ENCODE data around the gene FHIT. TPM values are rescaled to one million over a fixed set of nuclear protein-coding genes. Genes with fewer than 3 reads are reported as not detected.
"Not testable (repeated sequence)": the region's sequence is repeated elsewhere in the genome, so short reads cannot be mapped to it uniquely, and the experiment has no call there.

Gene FHIT
- total and polyA plus RNA-seq, 2 experiments from 2014 or later, result 9.7 to 16.2 TPM

DNA sequence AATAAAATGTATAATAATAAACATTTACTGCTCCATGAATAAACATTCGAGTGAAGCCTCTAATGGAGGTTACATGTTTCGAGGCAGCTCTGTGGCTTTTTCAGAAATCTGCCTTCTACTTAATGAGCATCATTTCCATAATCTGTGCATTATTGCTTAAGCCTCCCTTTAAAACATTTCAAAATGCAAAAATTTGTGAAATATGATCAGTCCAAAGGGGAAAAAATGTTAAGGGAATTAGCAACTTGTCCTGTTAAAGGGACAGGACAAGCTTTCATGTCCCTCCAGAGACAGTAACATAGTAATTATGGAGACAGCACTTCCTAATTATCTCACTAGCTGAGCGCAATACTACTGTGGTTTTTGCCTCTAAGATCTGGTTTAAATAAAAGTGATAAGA, 1314.8 kb downstream of the FHIT start:
- Histone ChIP-seq H4K20me1 (ENCODE audit: insufficient read depth, poor library complexity, severe bottlenecking) (no peaks in the 10 kb centered on the region), H3K27ac (no peak overlapping the region), H3K4me1 (ENCODE audit: insufficient read depth) (no peaks in the 10 kb centered on the region), H2AFZ (no peak overlapping the region), H3K36me3 (replicated peaks; ENCODE audit: insufficient read depth, low read depth) (no peaks in the 10 kb centered on the region), H3K9me3 (ENCODE audit: low read depth) (no peaks in the 10 kb centered on the region), H3K27me3 (no peaks in the 10 kb centered on the region), H3K4me2 (no peak overlapping the region), H3K4me3 (no peak overlapping the region), H3K79me2 (no peaks in the 10 kb centered on the region), H3K9me2 (replicated peaks; ENCODE audit: insufficient read depth) (no peaks in the 10 kb centered on the region)
- no peak for TF ChIP-seq EZH2 (IDR thresholded peaks at IDR 0.05; ENCODE audit: borderline replicate concordance)
- TF ChIP-seq, protein P1, sequence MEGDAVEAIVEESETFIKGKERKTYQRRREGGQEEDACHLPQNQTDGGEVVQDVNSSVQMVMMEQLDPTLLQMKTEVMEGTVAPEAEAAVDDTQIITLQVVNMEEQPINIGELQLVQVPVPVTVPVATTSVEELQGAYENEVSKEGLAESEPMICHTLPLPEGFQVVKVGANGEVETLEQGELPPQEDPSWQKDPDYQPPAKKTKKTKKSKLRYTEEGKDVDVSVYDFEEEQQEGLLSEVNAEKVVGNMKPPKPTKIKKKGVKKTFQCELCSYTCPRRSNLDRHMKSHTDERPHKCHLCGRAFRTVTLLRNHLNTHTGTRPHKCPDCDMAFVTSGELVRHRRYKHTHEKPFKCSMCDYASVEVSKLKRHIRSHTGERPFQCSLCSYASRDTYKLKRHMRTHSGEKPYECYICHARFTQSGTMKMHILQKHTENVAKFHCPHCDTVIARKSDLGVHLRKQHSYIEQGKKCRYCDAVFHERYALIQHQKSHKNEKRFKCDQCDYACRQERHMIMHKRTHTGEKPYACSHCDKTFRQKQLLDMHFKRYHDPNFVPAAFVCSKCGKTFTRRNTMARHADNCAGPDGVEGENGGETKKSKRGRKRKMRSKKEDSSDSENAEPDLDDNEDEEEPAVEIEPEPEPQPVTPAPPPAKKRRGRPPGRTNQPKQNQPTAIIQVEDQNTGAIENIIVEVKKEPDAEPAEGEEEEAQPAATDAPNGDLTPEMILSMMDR (IDR thresholded peaks at IDR 0.05; ENCODE audit: poor library complexity), result no peak
- TF ChIP-seq EZH2phosphoT487 (IDR thresholded peaks at IDR 0.05; ENCODE audit: low read depth, severe bottlenecking, unreplicated experiment), result no peak
- WGBS (ENCODE audit: low lambda C conversion rate, missing lambda C conversion rate), result 59% methylated on average over 3 of the region's 3 CpGs
- no peak for DNase-seq (ENCODE audit: low spot score)

- Histone ChIP-seq H3K4me2 (no peak overlapping the region), H3K27me3 (no peaks in the 10 kb centered on the region), H3K4me1 (ENCODE audit: insufficient read depth) (no peaks in the 10 kb centered on the region), H3K4me3 (no peak overlapping the region), H3K9me2 (replicated peaks; ENCODE audit: insufficient read depth) (no peaks in the 10 kb centered on the region), H2AFZ (no peak overlapping the region), H3K36me3 (replicated peaks; ENCODE audit: insufficient read depth, low read depth) (no peaks in the 10 kb centered on the region), H4K20me1 (ENCODE audit: insufficient read depth, poor library complexity, severe bottlenecking) (no peaks in the 10 kb centered on the region), H3K27ac (no peak overlapping the region), H3K79me2 (no peaks in the 10 kb centered on the region), H3K9me3 (ENCODE audit: low read depth) (no peaks in the 10 kb centered on the region)
- no peak for TF ChIP-seq EZH2 (IDR thresholded peaks at IDR 0.05; ENCODE audit: borderline replicate concordance)
- TF ChIP-seq, protein P1 (IDR thresholded peaks at IDR 0.05; ENCODE audit: poor library complexity), result no peak
- TF ChIP-seq EZH2phosphoT487 (IDR thresholded peaks at IDR 0.05; ENCODE audit: low read depth, severe bottlenecking, unreplicated experiment), result no peak
- DNase-seq (ENCODE audit: low spot score), result no peak
- WGBS (ENCODE audit: low lambda C conversion rate, missing lambda C conversion rate), result 86% methylated on average over 1 of the region's 1 CpG
These were observed 1316.2 kb downstream of the FHIT start for GRCh38 chr3:59935025-59935424.

GRCh38 chr3:59934560-59934959, 1316.7 kb downstream of the FHIT start:
- not testable (repeated sequence) for H4K20me1 ChIP-seq (ENCODE audit: insufficient read depth, poor library complexity, severe bottlenecking); H3K9me3 ChIP-seq (ENCODE audit: low read depth); H2AFZ ChIP-seq; H3K27ac ChIP-seq; H3K36me3 ChIP-seq (replicated peaks; ENCODE audit: insufficient read depth, low read depth); H3K79me2 ChIP-seq; H3K4me2 ChIP-seq; H3K4me3 ChIP-seq; H3K9me2 ChIP-seq (replicated peaks; ENCODE audit: insufficient read depth); H3K27me3 ChIP-seq; DNase-seq (ENCODE audit: low spot score); H3K4me1 ChIP-seq (ENCODE audit: insufficient read depth)
- WGBS (ENCODE audit: low lambda C conversion rate, missing lambda C conversion rate), result 96% methylated on average over 2 of the region's 2 CpGs

DNA sequence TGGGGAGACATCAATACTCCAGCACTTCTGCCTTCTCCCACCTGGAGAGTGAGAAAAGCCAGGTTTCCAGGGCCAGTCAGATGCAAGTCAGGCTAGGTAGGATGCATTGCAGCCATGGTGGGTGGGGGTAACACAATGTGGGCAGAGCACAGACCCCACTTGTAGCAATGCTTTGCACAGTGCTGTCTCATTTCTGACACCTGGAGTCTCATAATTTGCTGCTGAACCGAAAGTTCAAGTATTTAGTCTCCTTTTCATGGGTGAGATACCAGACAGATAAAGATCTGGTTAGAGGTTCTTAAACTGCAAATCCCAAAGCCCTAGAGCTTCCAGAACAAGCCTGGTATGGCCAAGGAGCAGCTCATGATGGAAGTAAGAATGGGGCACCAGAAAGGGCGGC, 1321.1 kb downstream of the FHIT start:
- Histone ChIP-seq H2AFZ (no peak overlapping the region), H3K9me3 (ENCODE audit: low read depth) (no peaks in the 10 kb centered on the region), H3K4me2 (no peak overlapping the region), H3K4me1 (ENCODE audit: insufficient read depth) (no peaks in the 10 kb centered on the region), H3K9me2 (replicated peaks; ENCODE audit: insufficient read depth) (no peaks in the 10 kb centered on the region), H4K20me1 (ENCODE audit: insufficient read depth, poor library complexity, severe bottlenecking) (no peaks in the 10 kb centered on the region), H3K79me2 (no peaks in the 10 kb centered on the region), H3K36me3 (replicated peaks; ENCODE audit: insufficient read depth, low read depth) (no peaks in the 10 kb centered on the region), H3K4me3 (no peak overlapping the region), H3K27ac (no peak overlapping the region), H3K27me3 (no peaks in the 10 kb centered on the region)
- no peak for DNase-seq (ENCODE audit: low spot score)
- 64% methylated on average over 2 of the region's 2 CpGs for WGBS (ENCODE audit: low lambda C conversion rate, missing lambda C conversion rate)
- TF ChIP-seq, protein P1 (IDR thresholded peaks at IDR 0.05; ENCODE audit: poor library complexity), result no peak
- TF ChIP-seq EZH2 (IDR thresholded peaks at IDR 0.05; ENCODE audit: borderline replicate concordance) (no peak), EZH2phosphoT487 (IDR thresholded peaks at IDR 0.05; ENCODE audit: low read depth, severe bottlenecking, unreplicated experiment) (no peak)

Data from hepatocyte (in vitro differentiated cells).